Neutrophil (primary cell): Measurements from ENCODE around the gene MT1H.

Experiments
- H3K27ac ChIP-seq: fragments of 200-600 bp; sonication (generic); 2 replicates; pipeline ENCODE4 v1.5.1; 2016; ENCODE audit warnings: mild to moderate bottlenecking, moderate library complexity
- H3K27me3 ChIP-seq: fragments of 200-600 bp; sonication (generic); 2 replicates; pipeline ENCODE4 v1.6.0; 2016; ENCODE audit warnings: mild to moderate bottlenecking
- H3K36me3 ChIP-seq: fragments of 200-600 bp; sonication (generic); 2 replicates; pipeline ENCODE4 v1.5.1; 2017
- H3K4me1 ChIP-seq, 2 experiments: fragments of 200-600 bp in 1 of 2; sonication (generic) in 1 of 2; 1 replicate in 1 of 2; 2 replicates in 1 of 2; pipeline versions ENCODE4 v1.5.1 to v1.6.1; 2013 to 2016; ENCODE audit warnings: low read depth in 1 of 2, low read length in 1 of 2, mild to moderate bottlenecking in 1 of 2, moderate library complexity in 1 of 2; ENCODE audit not compliant: control insufficient read depth in 1 of 2, insufficient read depth in 1 of 2
- H3K4me3 ChIP-seq, 2 experiments: fragments of 200-600 bp in 1 of 2; sonication (generic) in 1 of 2; 1 replicate in 1 of 2; 2 replicates in 1 of 2; pipeline ENCODE4 v1.5.1; 2013 to 2016; ENCODE audit warnings: low read depth in 1 of 2, low read length in 1 of 2, mild to moderate bottlenecking in 1 of 2, moderate library complexity in 1 of 2
- H3K9me3 ChIP-seq: fragments of 200-600 bp; sonication (generic); 2 replicates; pipeline ENCODE4 v1.5.1; 2016
- TF ChIP-seq, protein P1 (sequence below): fragments of 200-600 bp; sonication (generic); IDR thresholded peaks from 2 replicates; pipeline ENCODE4 v1.5.1; 2016; ENCODE audit warnings: antibody characterized with exemption

MT1H gene

DNA sequence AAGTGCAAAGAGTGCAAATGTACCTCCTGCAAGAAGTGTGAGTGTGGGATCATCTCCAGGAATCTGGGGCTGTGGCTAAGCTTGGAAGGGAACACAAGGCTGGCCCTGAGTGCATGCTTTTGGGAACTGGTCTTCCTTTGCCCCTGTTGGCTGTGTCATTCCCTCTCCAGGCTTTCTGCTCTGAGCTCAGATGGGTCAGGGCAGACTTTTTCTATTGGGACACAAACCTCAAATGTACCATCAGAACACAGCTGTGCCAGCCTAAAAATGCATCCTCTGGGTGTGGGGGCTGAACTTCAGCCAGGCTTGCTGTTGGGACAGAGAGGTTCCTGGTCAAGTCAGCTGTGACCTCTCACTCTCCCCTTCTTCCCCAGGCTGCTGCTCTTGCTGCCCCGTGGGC lies 17.0 kb upstream of the MT1H start:
- Histone ChIP-seq H3K27me3 (peaks cover 92% of the 10 kb centered on the region), H3K27ac (no peak overlapping the region)
- TF ChIP-seq, protein P1, sequence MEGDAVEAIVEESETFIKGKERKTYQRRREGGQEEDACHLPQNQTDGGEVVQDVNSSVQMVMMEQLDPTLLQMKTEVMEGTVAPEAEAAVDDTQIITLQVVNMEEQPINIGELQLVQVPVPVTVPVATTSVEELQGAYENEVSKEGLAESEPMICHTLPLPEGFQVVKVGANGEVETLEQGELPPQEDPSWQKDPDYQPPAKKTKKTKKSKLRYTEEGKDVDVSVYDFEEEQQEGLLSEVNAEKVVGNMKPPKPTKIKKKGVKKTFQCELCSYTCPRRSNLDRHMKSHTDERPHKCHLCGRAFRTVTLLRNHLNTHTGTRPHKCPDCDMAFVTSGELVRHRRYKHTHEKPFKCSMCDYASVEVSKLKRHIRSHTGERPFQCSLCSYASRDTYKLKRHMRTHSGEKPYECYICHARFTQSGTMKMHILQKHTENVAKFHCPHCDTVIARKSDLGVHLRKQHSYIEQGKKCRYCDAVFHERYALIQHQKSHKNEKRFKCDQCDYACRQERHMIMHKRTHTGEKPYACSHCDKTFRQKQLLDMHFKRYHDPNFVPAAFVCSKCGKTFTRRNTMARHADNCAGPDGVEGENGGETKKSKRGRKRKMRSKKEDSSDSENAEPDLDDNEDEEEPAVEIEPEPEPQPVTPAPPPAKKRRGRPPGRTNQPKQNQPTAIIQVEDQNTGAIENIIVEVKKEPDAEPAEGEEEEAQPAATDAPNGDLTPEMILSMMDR = no peak

DNA sequence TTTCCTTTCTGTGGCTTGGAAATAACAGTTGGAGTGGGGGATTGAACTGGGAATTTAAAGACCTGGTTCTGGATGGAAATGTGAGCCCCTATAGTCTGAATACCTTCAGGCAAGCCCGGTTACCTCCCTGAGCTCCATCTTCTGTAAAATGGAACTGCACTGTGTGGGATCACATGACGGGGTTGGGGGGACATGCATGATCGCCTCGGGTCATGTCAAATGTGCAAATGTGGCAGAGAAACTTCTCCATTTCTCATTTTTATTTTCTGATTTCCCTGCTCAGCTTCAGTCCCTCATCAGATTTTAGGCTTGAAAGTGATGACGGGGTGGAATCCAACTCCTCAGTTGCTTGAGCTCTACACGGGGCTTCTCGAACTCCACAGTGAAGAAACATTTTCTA lies 16.4 kb upstream of the MT1H start:
- H3K4me3 ChIP-seq = no peak overlapping the region
- no peaks in the 10 kb centered on the region for H3K36me3 ChIP-seq
- H3K4me1 ChIP-seq = peaks cover 7 to 9% of the 10 kb centered on the region in 2 experiments
- H3K27ac ChIP-seq = no peak overlapping the region
- peaks cover 88% of the 10 kb centered on the region for H3K27me3 ChIP-seq
- TF ChIP-seq, protein P1 = no peak
- no peaks in the 10 kb centered on the region for H3K9me3 ChIP-seq

More for the DNA sequence above, 17.0 kb upstream of the MT1H start:
- Histone ChIP-seq H3K4me3 (no peak overlapping the region), H3K4me1 (peaks cover under 1 to 4% of the 10 kb centered on the region in 2 experiments), H3K36me3 (no peaks in the 10 kb centered on the region), H3K9me3 (no peaks in the 10 kb centered on the region)

DNA sequence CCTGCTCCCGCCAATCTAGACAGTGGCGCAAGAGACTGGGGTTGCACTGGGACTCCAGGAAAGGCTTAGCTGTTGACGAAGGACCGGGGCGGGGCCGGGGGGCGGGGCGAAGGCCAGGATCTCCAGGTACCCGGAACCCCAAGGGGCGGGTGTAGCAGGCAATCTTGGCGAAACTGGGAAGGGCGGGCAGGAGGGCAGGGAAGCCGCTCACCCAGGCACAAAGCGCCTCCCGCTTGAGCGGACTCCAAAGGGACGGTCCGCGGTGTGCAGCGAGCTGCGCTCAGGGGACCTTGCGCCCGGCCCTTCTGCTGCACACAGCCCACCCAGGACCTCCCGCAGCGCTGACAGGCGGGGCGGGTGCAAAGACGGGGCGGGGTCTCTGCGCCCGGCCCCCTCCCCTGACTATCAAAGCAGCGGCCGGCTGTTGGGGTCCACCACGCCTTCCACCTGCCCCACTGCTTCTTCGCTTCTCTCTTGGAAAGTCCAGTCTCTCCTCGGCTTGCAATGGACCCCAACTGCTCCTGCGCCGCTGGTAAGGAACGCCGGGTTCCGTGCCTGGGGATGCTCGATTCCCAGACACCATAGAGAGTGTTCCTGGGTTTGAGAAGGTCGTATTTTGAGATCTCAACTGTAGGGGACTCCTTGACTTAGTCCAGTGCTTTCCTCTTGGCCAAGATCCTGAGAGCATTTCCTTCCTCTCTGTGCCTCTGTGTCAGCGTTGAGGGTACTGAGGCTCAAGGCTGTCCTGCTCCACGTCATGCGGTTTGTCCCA lies 11.9 kb upstream of the MT1H start, which contains the start of gene MT1F:
Gene MT1F, plus strand, starts transcription at position 405 of the 772 bp plus-strand sequence. Its CDS starts 100 bp downstream, at position 505.
- H3K36me3 ChIP-seq = no peaks in the 10 kb centered on the region
- peaks cover 81% of the 10 kb centered on the region for H3K27me3 ChIP-seq
- no peak within 1 kb of the TSS for H3K27ac ChIP-seq
- no peaks in the 10 kb centered on the region for H3K9me3 ChIP-seq
- TF ChIP-seq, protein P1 = no peak
- H3K4me3 ChIP-seq = peak within 1 kb of the TSS; percentile 56 to 72
- H3K4me1 ChIP-seq = peaks cover 9 to 14% of the 10 kb centered on the region in 2 experiments

DNA sequence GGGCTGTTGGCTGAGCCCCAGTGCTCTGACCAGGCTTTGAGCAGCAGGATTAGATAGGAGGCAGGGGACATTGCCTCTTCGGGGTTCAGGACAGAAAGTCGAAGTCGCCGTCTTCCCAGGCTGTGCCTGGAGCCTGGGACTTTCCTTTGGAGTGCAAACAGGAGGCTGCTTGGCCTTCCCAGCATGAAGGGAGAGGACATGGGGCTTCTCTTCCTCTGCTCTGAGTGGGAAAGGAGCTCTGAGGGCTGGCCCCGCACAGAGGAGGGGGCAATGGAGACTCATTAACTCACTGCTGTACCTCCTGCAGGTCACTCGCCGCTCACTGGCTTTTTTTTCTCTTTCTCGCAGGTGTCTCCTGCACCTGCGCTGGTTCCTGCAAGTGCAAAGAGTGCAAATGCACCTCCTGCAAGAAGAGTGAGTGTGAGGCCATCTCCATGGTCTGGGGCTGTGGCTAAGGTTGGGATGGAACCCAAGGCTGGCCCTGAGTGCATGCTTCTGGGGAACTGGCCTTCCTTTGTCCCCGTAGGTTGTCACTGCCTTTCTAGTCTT lies 11.2 kb upstream of the MT1H start:
- Histone ChIP-seq H3K36me3 (no peaks in the 10 kb centered on the region), H3K27me3 (peaks cover 81% of the 10 kb centered on the region), H3K4me3 (peak overlapping the region; percentile 56 to 72), H3K4me1 (peaks cover 9 to 14% of the 10 kb centered on the region in 2 experiments), H3K27ac (no peak overlapping the region), H3K9me3 (no peaks in the 10 kb centered on the region)
- TF ChIP-seq, protein P1 = no peak

DNA sequence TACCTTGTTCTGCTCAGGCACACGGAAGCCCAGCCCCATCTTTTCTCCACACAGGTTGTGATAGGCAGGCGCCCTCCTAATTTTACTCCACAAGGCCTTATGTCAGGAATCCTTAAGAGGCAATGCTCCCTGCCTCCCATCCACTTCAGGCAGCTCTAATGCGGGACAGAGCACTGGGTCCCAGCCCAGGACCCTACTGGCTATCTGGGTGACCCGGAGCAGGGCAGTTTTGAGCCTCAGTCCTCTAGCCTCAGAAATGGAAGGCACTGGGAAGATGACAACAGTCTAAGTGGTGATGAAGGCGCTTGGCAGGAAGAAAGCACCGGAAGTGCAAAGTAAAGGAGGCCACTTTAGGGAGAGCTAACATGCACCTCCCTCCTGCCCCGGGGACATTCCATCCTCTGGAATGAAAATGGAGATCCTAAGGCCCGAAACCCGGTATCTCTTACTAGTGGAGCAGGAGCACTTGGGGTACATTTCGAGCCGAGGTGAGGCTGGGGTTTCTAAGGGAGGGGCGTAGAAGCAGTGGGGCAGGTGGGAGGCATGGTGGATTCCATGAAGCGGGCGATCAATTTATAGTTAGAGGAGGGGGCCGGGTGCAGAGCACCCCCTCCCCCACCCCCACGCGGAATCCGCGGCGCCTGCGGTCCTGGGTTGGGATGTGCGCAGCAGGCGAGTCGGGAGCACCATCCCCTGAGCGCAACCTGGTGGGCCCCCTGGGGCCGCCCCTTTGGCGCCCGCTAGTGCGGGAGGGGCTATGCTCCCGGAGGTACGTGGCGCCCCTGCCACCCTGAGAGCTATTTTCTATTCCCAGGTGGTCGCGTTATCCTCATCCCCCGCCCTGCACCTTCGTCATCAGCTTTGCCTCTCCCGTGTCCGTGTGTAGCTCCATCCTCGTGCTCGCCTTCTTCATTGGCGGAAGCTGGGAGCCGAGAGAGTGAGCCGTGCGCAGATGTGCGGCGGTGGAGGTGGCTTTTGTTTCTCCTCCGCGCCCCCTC lies 7.0 kb upstream of the MT1H start:
- peaks cover 89% of the 10 kb centered on the region for H3K27me3 ChIP-seq
- no peak overlapping the region for H3K27ac ChIP-seq
- TF ChIP-seq, protein P1 = no peak
- H3K36me3 ChIP-seq = no peaks in the 10 kb centered on the region
- H3K4me3 ChIP-seq = no peak overlapping the region
- peaks cover 8 to 10% of the 10 kb centered on the region in 2 experiments for H3K4me1 ChIP-seq
- H3K9me3 ChIP-seq = no peaks in the 10 kb centered on the region
